Measurements from ENCODE around the gene KCNH6.

- no peak for TF ChIP-seq CTCF (IDR thresholded peaks at IDR 0.05)
- TF ChIP-seq POLR2A (IDR thresholded peaks at IDR 0.05): no peak
Observed at GRCh38 chr17:63496663-63497400, 26.3 kb upstream of the KCNH6 start.

Data from body of pancreas (tissue), 4 donors.